Fibroblast of the aortic adventitia (primary cell): ENCODE data around the gene ALPL. TPM values are rescaled to one million over a fixed set of nuclear protein-coding genes. Genes with fewer than 3 reads are reported as not detected.

Experiments
- DNase-seq: peaks from one replicate; pipeline ENCODE4 v3.0.0-alpha.2; 2010; ENCODE audit warnings: low read depth
- H3K4me3 ChIP-seq: 2 replicates; pipeline ENCODE4 v1.5.1; 2011; ENCODE audit warnings: low read depth, mild to moderate bottlenecking, control low read depth, low read length, moderate library complexity
- total RNA-seq: library from RNA; depleted of rRNA; stranded (reverse); fragments of >200 nt; gene quantifications from 2 replicates; pipeline ENCODE4 v1.2.3, GENCODE V29; 2012; ENCODE audit warnings: low replicate concordance
- TF ChIP-seq, protein P1 (sequence below): IDR thresholded peaks from 2 replicates; pipeline ENCODE4 v1.5.1; 2011; ENCODE audit warnings: mild to moderate bottlenecking, low read length, control low read depth, inconsistent platforms; ENCODE audit not compliant: insufficient read depth

Gene ALPL
- total RNA-seq, 1 donor, result 1.1 TPM

DNA sequence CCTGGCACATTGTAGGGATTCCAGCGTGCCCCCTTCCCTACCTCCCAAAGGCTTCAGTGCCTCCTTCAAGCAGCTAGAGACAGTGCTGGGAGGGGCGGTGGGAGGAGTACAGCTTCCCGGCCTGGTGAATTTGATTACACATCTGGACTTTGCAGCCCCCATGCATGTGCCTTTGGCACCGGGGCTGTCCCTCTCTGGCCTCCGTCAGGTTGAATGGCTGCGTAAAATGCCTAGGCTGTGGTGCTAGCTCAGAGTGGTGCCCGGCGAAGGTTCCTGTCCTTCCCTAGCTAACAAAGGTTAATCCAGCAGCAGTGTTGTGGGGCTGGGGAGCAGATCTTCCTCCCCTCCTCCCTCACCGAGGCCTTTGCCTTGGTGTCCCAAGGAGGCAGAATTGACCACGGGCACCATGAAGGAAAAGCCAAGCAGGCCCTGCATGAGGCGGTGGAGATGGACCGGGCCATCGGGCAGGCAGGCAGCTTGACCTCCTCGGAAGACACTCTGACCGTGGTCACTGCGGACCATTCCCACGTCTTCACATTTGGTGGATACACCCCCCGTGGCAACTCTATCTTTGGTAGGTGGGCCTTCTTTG, 66.2 kb downstream of the ALPL start:
- DNase-seq, result no peak
- TF ChIP-seq, protein P1, sequence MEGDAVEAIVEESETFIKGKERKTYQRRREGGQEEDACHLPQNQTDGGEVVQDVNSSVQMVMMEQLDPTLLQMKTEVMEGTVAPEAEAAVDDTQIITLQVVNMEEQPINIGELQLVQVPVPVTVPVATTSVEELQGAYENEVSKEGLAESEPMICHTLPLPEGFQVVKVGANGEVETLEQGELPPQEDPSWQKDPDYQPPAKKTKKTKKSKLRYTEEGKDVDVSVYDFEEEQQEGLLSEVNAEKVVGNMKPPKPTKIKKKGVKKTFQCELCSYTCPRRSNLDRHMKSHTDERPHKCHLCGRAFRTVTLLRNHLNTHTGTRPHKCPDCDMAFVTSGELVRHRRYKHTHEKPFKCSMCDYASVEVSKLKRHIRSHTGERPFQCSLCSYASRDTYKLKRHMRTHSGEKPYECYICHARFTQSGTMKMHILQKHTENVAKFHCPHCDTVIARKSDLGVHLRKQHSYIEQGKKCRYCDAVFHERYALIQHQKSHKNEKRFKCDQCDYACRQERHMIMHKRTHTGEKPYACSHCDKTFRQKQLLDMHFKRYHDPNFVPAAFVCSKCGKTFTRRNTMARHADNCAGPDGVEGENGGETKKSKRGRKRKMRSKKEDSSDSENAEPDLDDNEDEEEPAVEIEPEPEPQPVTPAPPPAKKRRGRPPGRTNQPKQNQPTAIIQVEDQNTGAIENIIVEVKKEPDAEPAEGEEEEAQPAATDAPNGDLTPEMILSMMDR, result no peak
- H3K4me3 ChIP-seq, result no peak overlapping the region

DNA sequence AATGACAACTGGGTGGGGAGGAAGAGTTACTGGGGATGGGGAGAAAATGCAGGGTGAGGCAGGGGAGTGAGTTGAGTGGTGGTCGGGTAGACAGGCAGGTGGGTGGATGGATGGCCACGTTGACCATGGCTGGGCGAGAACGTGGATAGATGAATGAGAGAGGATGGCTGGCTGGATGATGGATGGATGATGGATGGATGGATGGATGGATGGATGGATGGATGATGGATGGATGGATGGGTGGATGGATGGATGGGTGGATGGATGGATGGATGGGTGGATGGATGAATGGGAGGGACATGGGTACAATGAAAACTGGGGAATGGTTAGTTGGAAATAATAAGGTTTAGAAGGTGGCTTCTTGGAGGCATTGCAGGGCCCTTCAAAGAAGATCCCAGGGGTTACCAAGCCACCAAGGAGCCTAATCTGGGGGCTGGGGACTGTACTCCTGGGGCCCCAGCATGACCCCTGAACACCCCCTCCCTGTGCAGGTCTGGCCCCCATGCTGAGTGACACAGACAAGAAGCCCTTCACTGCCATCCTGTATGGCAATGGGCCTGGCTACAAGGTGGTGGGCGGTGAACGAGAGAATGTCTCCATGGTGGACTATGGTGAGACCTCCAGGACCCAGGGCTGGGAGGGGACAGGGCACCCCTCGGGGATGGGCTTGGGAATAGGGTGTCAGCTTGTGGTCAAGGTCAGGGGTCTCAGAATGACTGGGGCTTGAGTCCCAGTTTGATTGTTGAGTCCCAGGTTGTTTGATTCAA, 67.0 kb downstream of the ALPL start:
- DNase-seq, result no peak
- H3K4me3 ChIP-seq, result no peak overlapping the region
- TF ChIP-seq, protein P1, result no peak

DNA sequence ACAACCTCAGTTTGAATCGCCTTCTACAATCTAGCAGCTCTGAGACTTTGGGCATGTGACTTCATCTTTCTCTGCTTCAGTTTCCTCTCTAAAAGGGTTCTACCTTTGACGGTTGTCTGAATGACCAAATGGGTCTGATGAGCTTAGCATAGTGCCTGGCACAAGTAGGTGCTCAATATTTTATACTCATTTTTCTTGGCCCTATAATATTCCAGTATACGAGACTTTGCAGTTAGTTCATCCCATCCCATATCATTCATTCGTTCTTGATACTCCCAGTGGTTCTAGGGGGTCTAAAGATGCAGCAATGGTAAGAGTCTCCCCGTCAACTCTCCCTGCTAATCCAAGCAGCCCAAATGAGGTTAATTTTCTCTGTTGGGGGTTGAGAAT, 67.6 kb downstream of the ALPL start:
- no peak overlapping the region for H3K4me3 ChIP-seq
- no peak for DNase-seq
- TF ChIP-seq, protein P1, result no peak

DNA sequence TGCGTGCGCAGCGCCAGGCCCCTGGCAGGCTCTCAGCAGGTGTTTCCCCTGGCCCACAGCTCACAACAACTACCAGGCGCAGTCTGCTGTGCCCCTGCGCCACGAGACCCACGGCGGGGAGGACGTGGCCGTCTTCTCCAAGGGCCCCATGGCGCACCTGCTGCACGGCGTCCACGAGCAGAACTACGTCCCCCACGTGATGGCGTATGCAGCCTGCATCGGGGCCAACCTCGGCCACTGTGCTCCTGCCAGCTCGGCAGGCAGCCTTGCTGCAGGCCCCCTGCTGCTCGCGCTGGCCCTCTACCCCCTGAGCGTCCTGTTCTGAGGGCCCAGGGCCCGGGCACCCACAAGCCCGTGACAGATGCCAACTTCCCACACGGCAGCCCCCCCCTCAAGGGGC, 68.1 kb downstream of the ALPL start:
- TF ChIP-seq, protein P1, result no peak
- no peak for DNase-seq
- no peak overlapping the region for H3K4me3 ChIP-seq

DNA sequence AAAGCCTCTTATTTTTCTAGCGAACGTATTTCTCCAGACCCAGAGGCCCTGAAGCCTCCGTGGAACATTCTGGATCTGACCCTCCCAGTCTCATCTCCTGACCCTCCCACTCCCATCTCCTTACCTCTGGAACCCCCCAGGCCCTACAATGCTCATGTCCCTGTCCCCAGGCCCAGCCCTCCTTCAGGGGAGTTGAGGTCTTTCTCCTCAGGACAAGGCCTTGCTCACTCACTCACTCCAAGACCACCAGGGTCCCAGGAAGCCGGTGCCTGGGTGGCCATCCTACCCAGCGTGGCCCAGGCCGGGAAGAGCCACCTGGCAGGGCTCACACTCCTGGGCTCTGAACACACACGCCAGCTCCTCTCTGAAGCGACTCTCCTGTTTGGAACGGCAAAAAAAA, 68.7 kb downstream of the ALPL start:
- no peak for DNase-seq
- no peak overlapping the region for H3K4me3 ChIP-seq
- TF ChIP-seq, protein P1, result no peak

DNA sequence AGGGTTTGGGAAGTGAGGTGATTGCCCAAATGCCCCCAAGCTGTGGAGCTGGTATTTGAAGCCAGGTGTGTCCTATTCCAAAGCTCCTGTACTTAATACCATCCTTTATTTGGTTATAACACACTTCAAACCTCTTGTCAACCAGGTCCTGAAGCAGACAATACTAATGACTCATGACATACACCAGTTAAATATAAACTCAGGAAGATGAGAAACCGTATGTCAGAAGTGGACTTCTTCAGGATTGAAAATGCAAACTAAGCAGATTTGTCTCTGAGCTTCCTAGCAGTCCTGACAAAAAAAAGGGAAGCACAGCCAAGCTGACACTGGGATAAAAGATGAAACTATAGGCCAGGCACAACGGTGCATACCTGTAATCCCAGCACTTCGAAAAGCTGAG, 70.6 kb downstream of the ALPL start:
- DNase-seq, result no peak
- H3K4me3 ChIP-seq, result no peak overlapping the region
- TF ChIP-seq, protein P1, result no peak
